ENCODE results near the gene FLAD1. TPM values are rescaled to one million over a fixed set of nuclear protein-coding genes. Genes with fewer than 3 reads are reported as not detected.

The FLAD1 gene
- total RNA-seq, 1 experiment from 2014 or later = 72.8 TPM

GRCh38 chr1:154998818-154999570, 15.8 kb downstream of the FLAD1 start:
- POLR2A ChIA-PET = no interaction called here
- in situ Hi-C loops (cut with HindIII; ENCODE audit: low pct_unique_long_range_greater_than_20kb, low sequenced_read_pairs) = no loop called here
- ATAC-seq = no peak

More at GRCh38 chr1:154998818-154999570, 15.8 kb downstream of the FLAD1 start:
- H3K9me3 ChIP-seq (ENCODE audit: control insufficient read depth, insufficient read depth, low read depth, low read length) = no peaks in the 10 kb centered on the region
- TF ChIP-seq SIN3A (IDR thresholded peaks at IDR 0.05; ENCODE audit: borderline replicate concordance, insufficient read depth, low read depth, low read length) (no peak), REST (IDR thresholded peaks at IDR 0.05; ENCODE audit: insufficient read depth in 1 of 2, low read depth in 2 of 2, low read length in 1 of 2) (no peak), CTCF (IDR thresholded peaks at IDR 0.05) (peak; percentile 98), POLR2AphosphoS5 (IDR thresholded peaks at IDR 0.05; ENCODE audit: low read depth, low read length) (0 out of 2 replicates have a peak, but pooled peaks have one; percentile 38), TCF7L2 (IDR thresholded peaks at IDR 0.05; ENCODE audit: low read depth, low read length) (peak; percentile 86)
- H3K27me3 ChIP-seq (ENCODE audit: control insufficient read depth, insufficient read depth, low read length) = no peaks in the 10 kb centered on the region
- H3K4me3 ChIP-seq (ENCODE audit: low read depth in 2 of 2, low read length in 2 of 2) = peak overlapping the region; percentile 11 to 41; a peak in 3 of 4 replicates
- intact Hi-C loops (cut with micrococcal nuclease; ENCODE audit: unreplicated experiment) = no loop called here
- CTCF ChIA-PET = interaction anchor here (0.6 to 1.3 kb wide), 5 partner anchors 13 to 54 kb away, joined by 3 to 7 read pairs (median 5); partner anchors contain the start of gene FLAD1
- H3K27ac ChIP-seq (ENCODE audit: low read length) = peak overlapping the region; percentile 29; the same call in 1 of the 2 replicates
- H3K36me3 ChIP-seq (ENCODE audit: control insufficient read depth, insufficient read depth, low read length) = peaks cover 3% of the 10 kb centered on the region; the same call in 1 of the 2 replicates
- peaks cover 11% of the 10 kb centered on the region for H3K4me1 ChIP-seq (ENCODE audit: control insufficient read depth, insufficient read depth, low read length)
- no TSS peak for BruUV-seq (replicated peaks)
- no peak for DNase-seq (ENCODE audit: low read depth, low spot score)

Measured in Panc1 (cell line).